ENCODE results near the gene RBM27. TPM values are rescaled to one million over a fixed set of nuclear protein-coding genes. Genes with fewer than 3 reads are reported as not detected.
"Not testable (repeated sequence)": the region's sequence is repeated elsewhere in the genome, so short reads cannot be mapped to it uniquely, and the experiment has no call there.

RBM27 gene
- total RNA-seq, 1 experiment from 2014 or later: 24.8 TPM

- no peak overlapping the region for H2AFZ ChIP-seq (ENCODE audit: low read length)
- no peak overlapping the region for H3K27ac ChIP-seq (ENCODE audit: low read length)
- peaks cover 7% of the 10 kb centered on the region for H3K4me1 ChIP-seq (ENCODE audit: low read length)
- H4K20me1 ChIP-seq (ENCODE audit: insufficient read depth, low read depth, low read length): no peaks in the 10 kb centered on the region
- no peaks in the 10 kb centered on the region for H3K79me2 ChIP-seq (ENCODE audit: low read length)
- DNase-seq: no peak
- H3K9ac ChIP-seq (ENCODE audit: low read length): no peak overlapping the region
- no peaks in the 10 kb centered on the region for H3K36me3 ChIP-seq (ENCODE audit: insufficient read depth, low read length)
- H3K4me3 ChIP-seq (ENCODE audit: low read length): no peak overlapping the region
- no peaks in the 10 kb centered on the region for H3K9me3 ChIP-seq (ENCODE audit: low read length)
- H3K9me2 ChIP-seq (replicated peaks; ENCODE audit: insufficient read depth, low read length): no peaks in the 10 kb centered on the region
- H3K4me2 ChIP-seq (ENCODE audit: low read depth, low read length, poor library complexity, severe bottlenecking): no peak overlapping the region
- H3K27me3 ChIP-seq (ENCODE audit: low read length): no peaks in the 10 kb centered on the region
These were observed 6.9 kb upstream of the RBM27 start for GRCh38 chr5:146196459-146197048.

GRCh38 chr5:146199176-146199815 is 4.1 kb upstream of the RBM27 start:
- Histone ChIP-seq H2AFZ (ENCODE audit: low read length) (no peak overlapping the region), H3K36me3 (ENCODE audit: insufficient read depth, low read length) (no peaks in the 10 kb centered on the region), H3K9ac (ENCODE audit: low read length) (no peak overlapping the region), H4K20me1 (ENCODE audit: insufficient read depth, low read depth, low read length) (peaks cover 3% of the 10 kb centered on the region; the same call in 1 of the 2 replicates), H3K9me3 (ENCODE audit: low read length) (no peaks in the 10 kb centered on the region), H3K4me1 (ENCODE audit: low read length) (peaks cover 16% of the 10 kb centered on the region), H3K27me3 (ENCODE audit: low read length) (no peaks in the 10 kb centered on the region), H3K9me2 (replicated peaks; ENCODE audit: insufficient read depth, low read length) (no peaks in the 10 kb centered on the region), H3K4me2 (ENCODE audit: low read depth, low read length, poor library complexity, severe bottlenecking) (no peak overlapping the region), H3K27ac (ENCODE audit: low read length) (no peak overlapping the region), H3K79me2 (ENCODE audit: low read length) (peaks cover 9% of the 10 kb centered on the region), H3K4me3 (ENCODE audit: low read length) (no peak overlapping the region)
- no peak for DNase-seq

GRCh38 chr5:146201795-146202194 is 1.6 kb upstream of the RBM27 start:
- not testable (repeated sequence) for H3K4me2 ChIP-seq (ENCODE audit: low read depth, low read length, poor library complexity, severe bottlenecking); H2AFZ ChIP-seq (ENCODE audit: low read length)
- H3K4me1 ChIP-seq (ENCODE audit: low read length): peaks cover 36% of the 10 kb centered on the region

GRCh38 chr5:146203872-146204192 is 427 bp downstream of the RBM27 start:
- Histone ChIP-seq H3K9me3 (ENCODE audit: low read length) (no peaks in the 10 kb centered on the region), H3K27ac (ENCODE audit: low read length) (peak overlapping the region; percentile 74), H3K4me2 (ENCODE audit: low read depth, low read length, poor library complexity, severe bottlenecking) (peak overlapping the region; percentile 80), H3K27me3 (ENCODE audit: low read length) (no peaks in the 10 kb centered on the region), H3K9me2 (replicated peaks; ENCODE audit: insufficient read depth, low read length) (no peaks in the 10 kb centered on the region), H3K9ac (ENCODE audit: low read length) (peak overlapping the region; percentile 94), H3K79me2 (ENCODE audit: low read length) (peaks cover 53% of the 10 kb centered on the region), H3K36me3 (ENCODE audit: insufficient read depth, low read length) (peaks cover 3% of the 10 kb centered on the region; the same call in 1 of the 2 replicates), H4K20me1 (ENCODE audit: insufficient read depth, low read depth, low read length) (peaks cover 29% of the 10 kb centered on the region; the same call in 1 of the 2 replicates), H2AFZ (ENCODE audit: low read length) (no peak overlapping the region), H3K4me1 (ENCODE audit: low read length) (peaks cover 41% of the 10 kb centered on the region), H3K4me3 (ENCODE audit: low read length) (peak overlapping the region; percentile 85)
- no peak for DNase-seq

More at GRCh38 chr5:146201795-146202194, 1.6 kb upstream of the RBM27 start:
- Histone ChIP-seq H3K79me2 (ENCODE audit: low read length) (peaks cover 34% of the 10 kb centered on the region), H4K20me1 (ENCODE audit: insufficient read depth, low read depth, low read length) (peaks cover 21% of the 10 kb centered on the region; the same call in 1 of the 2 replicates)
- H3K9me3 ChIP-seq (ENCODE audit: low read length); H3K4me3 ChIP-seq (ENCODE audit: low read length); DNase-seq; H3K27ac ChIP-seq (ENCODE audit: low read length); H3K9ac ChIP-seq (ENCODE audit: low read length); H3K27me3 ChIP-seq (ENCODE audit: low read length); H3K9me2 ChIP-seq (replicated peaks; ENCODE audit: insufficient read depth, low read length); H3K36me3 ChIP-seq (ENCODE audit: insufficient read depth, low read length): not testable (repeated sequence)

- Histone ChIP-seq H3K27ac (ENCODE audit: low read length) (peak overlapping the region; percentile 30), H3K27me3 (ENCODE audit: low read length) (no peaks in the 10 kb centered on the region), H3K4me3 (ENCODE audit: low read length) (peak overlapping the region; percentile 85), H3K9ac (ENCODE audit: low read length) (peak overlapping the region; percentile 94), H3K36me3 (ENCODE audit: insufficient read depth, low read length) (peaks cover 3% of the 10 kb centered on the region; the same call in 1 of the 2 replicates), H2AFZ (ENCODE audit: low read length) (no peak overlapping the region), H3K9me2 (replicated peaks; ENCODE audit: insufficient read depth, low read length) (no peaks in the 10 kb centered on the region), H3K4me2 (ENCODE audit: low read depth, low read length, poor library complexity, severe bottlenecking) (peak overlapping the region; percentile 80), H3K9me3 (ENCODE audit: low read length) (no peaks in the 10 kb centered on the region), H3K4me1 (ENCODE audit: low read length) (peaks cover 54% of the 10 kb centered on the region), H4K20me1 (ENCODE audit: insufficient read depth, low read depth, low read length) (peaks cover 37% of the 10 kb centered on the region), H3K79me2 (ENCODE audit: low read length) (peaks cover 71% of the 10 kb centered on the region)
- no peak for DNase-seq
These were observed 2.2 kb downstream of the RBM27 start for GRCh38 chr5:146205499-146206202.

GRCh38 chr5:146206257-146206656 is 2.9 kb downstream of the RBM27 start:
- H3K79me2 ChIP-seq (ENCODE audit: low read length): peaks cover 77% of the 10 kb centered on the region
- H3K36me3 ChIP-seq (ENCODE audit: insufficient read depth, low read length): peaks cover 3% of the 10 kb centered on the region; the same call in 1 of the 2 replicates
- peak overlapping the region; percentile 30 for H3K27ac ChIP-seq (ENCODE audit: low read length)
- H3K4me2 ChIP-seq (ENCODE audit: low read depth, low read length, poor library complexity, severe bottlenecking): peak overlapping the region; percentile 80
- no peaks in the 10 kb centered on the region for H3K9me3 ChIP-seq (ENCODE audit: low read length)
- no peak overlapping the region for H3K9ac ChIP-seq (ENCODE audit: low read length)
- 0 out of 2 replicates have a peak overlapping the region, but pooled peaks have one; percentile 85 for H3K4me3 ChIP-seq (ENCODE audit: low read length)
- H3K9me2 ChIP-seq (replicated peaks; ENCODE audit: insufficient read depth, low read length): no peaks in the 10 kb centered on the region
- DNase-seq: no peak
- no peak overlapping the region for H2AFZ ChIP-seq (ENCODE audit: low read length)
- H4K20me1 ChIP-seq (ENCODE audit: insufficient read depth, low read depth, low read length): peaks cover 37% of the 10 kb centered on the region
- H3K4me1 ChIP-seq (ENCODE audit: low read length): peaks cover 54% of the 10 kb centered on the region
- no peaks in the 10 kb centered on the region for H3K27me3 ChIP-seq (ENCODE audit: low read length)

GRCh38 chr5:146208916-146209522 is 5.6 kb downstream of the RBM27 start:
- H3K27ac ChIP-seq (ENCODE audit: low read length): peak overlapping the region; percentile 55

GRCh38 chr5:146209714-146210113 is 6.3 kb downstream of the RBM27 start:
- Histone ChIP-seq H4K20me1 (ENCODE audit: insufficient read depth, low read depth, low read length) (peaks cover 33% of the 10 kb centered on the region), H2AFZ (ENCODE audit: low read length) (no peak overlapping the region), H3K27ac (ENCODE audit: low read length) (peak overlapping the region; percentile 55), H3K79me2 (ENCODE audit: low read length) (peaks cover 98% of the 10 kb centered on the region), H3K9me3 (ENCODE audit: low read length) (no peaks in the 10 kb centered on the region), H3K27me3 (ENCODE audit: low read length) (no peaks in the 10 kb centered on the region), H3K4me2 (ENCODE audit: low read depth, low read length, poor library complexity, severe bottlenecking) (peak overlapping the region; percentile 22), H3K9me2 (replicated peaks; ENCODE audit: insufficient read depth, low read length) (no peaks in the 10 kb centered on the region), H3K4me1 (ENCODE audit: low read length) (peaks cover 66% of the 10 kb centered on the region), H3K9ac (ENCODE audit: low read length) (no peak overlapping the region), H3K4me3 (ENCODE audit: low read length) (no peak overlapping the region), H3K36me3 (ENCODE audit: insufficient read depth, low read length) (peaks cover 3% of the 10 kb centered on the region; the same call in 1 of the 2 replicates)
- DNase-seq: no peak

More at GRCh38 chr5:146208916-146209522, 5.6 kb downstream of the RBM27 start:
- Histone ChIP-seq H2AFZ (ENCODE audit: low read length) (no peak overlapping the region), H3K79me2 (ENCODE audit: low read length) (peaks cover 98% of the 10 kb centered on the region), H3K9ac (ENCODE audit: low read length) (no peak overlapping the region), H3K4me3 (ENCODE audit: low read length) (no peak overlapping the region), H3K4me2 (ENCODE audit: low read depth, low read length, poor library complexity, severe bottlenecking) (peak overlapping the region; percentile 22), H3K4me1 (ENCODE audit: low read length) (peaks cover 60% of the 10 kb centered on the region), H3K9me2 (replicated peaks; ENCODE audit: insufficient read depth, low read length) (no peaks in the 10 kb centered on the region), H3K9me3 (ENCODE audit: low read length) (no peaks in the 10 kb centered on the region), H3K27me3 (ENCODE audit: low read length) (no peaks in the 10 kb centered on the region), H4K20me1 (ENCODE audit: insufficient read depth, low read depth, low read length) (peaks cover 39% of the 10 kb centered on the region), H3K36me3 (ENCODE audit: insufficient read depth, low read length) (peaks cover 3% of the 10 kb centered on the region; the same call in 1 of the 2 replicates)
- DNase-seq: no peak
